GDM1 (cell line): Measurements from ENCODE around the gene UBR4.
"Not testable (repeated sequence)": the region's sequence is repeated elsewhere in the genome, so short reads cannot be mapped to it uniquely, and the experiment has no call there.

ENCODE experiments used
- DNase-seq: peaks from one replicate; lab custom pipeline; 2025; lab: John Stamatoyannopoulos, UW

Gene UBR4

DNA sequence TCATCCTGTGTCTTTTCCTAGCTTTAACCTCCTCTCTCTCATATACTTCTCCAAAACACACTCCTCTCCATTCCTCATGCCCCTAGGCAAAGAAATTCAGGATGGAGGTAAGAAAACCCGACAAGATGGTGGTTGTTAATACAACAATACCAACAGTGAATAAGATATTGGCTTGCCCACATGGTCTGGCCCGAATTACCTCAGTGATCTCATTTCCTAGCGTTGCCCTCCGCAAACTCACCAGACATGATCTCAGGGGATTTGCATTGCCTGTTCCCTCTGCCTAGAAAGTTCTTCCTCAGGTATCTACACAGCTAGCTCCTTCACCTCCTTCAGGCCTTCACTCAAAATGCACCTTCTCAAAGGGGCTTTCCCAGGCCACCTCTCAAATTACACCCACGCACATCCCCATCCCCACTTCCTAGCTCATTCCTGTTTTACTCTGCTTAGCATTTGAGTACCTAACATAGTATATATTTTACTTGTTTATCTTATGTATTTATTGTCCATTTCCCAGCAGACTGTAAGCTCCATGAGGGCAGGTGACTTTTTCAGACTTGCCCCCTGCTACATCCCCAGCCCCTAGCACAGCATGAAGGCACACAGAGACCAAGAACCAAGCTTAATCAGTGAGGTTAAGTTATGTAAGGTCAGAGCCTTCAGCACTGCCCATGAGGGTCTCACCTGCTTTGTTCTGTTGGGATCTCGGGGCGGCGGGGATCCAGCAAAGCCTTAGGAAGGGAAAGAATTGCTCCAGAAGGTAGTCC lies 10.2 kb upstream of the UBR4 start:
- no peak for DNase-seq

DNA sequence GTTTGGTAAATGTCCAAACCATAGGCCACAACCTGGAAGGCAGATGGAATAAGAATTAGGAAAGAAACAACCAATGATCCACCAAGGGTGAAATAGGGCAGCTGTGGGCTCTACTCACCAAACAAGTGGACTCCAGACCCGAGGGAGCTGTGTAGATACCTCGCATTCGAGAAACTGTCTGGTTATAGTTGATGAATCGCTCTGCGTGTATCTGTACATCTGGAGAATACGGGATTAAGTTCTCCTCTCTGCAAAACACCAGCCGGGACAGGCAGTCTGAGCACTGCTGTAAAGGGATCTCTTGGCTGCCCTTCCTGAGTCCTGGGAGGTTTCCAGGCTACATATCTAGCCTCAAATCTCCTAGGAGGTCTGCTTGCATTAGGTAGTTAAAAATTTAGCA lies 9.4 kb upstream of the UBR4 start:
- no peak for DNase-seq

DNA sequence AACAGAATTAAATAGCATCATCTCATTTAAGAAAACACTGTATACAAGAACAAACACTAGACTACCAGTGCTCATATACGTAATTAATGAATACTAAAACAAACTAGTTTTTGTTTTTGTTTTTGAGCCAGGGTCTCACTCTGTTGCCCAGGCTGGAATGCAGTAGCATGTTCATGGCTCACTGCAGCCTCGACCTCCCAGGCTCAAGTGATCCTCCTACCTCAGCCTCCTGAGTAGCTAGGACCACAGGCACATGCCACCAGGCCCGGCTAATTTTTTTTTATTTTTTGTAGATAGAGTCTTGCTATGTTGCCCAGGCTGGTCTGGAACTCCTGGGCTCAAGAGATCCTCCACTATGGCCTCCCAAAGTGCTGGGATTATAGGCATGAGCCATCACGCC lies 6.5 kb upstream of the UBR4 start:
- DNase-seq, result not testable (repeated sequence)

DNA sequence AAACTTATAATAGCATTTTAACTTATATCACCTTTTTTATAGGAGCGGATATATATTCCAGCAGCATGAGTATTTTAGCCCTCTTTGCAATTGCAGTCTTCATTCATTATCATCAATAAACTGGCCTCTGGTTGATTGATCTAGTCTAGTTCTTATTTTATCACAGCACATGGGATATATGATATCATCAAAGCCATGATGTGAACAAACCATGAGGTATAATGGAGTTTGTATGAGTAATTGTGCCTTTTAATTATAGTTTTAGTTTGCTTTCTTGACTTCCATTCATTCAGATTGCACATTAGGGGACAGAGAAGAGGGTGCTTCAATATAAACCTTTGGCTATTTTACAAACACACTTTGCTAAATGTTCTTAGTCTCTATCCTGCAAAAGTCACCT lies 3.5 kb upstream of the UBR4 start:
- DNase-seq, result no peak

GRCh38 chr1:19212167-19212566 lies 2.1 kb upstream of the UBR4 start:
- no peak for DNase-seq

- DNase-seq, result peak; percentile 24
Measured at GRCh38 chr1:19210772-19211549, 895 bp upstream of the UBR4 start.

GRCh38 chr1:19209439-19209989 lies 552 bp downstream of the UBR4 start:
- no peak for DNase-seq

- no peak for DNase-seq
Measured at GRCh38 chr1:19208710-19209438, 1.2 kb downstream of the UBR4 start.

DNA sequence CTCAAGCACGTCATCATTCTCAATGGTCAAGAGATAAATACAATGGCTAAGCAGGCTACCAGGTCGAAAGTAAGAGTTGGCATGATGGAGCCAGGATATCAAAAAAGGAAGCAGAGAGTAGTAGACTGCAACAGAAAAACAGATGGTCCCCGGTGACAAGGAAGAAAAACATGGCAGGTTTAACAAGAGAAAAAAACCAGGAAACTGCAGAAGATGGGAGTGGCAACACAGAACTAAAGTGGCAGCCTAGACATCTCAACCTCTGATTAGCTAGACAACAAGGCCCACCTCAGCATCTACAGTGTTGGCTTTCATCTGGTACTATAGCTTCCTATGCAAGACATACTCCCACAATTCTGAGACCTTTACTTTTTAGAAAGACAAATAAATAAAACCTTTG lies 3.1 kb downstream of the UBR4 start:
- peak; percentile 11 for DNase-seq

GRCh38 chr1:19205845-19206244 lies 4.2 kb downstream of the UBR4 start:
- DNase-seq, result no peak

GRCh38 chr1:19205403-19205802 lies 4.7 kb downstream of the UBR4 start:
- no peak for DNase-seq

- DNase-seq, result no peak
Measured at GRCh38 chr1:19204446-19205266, 5.4 kb downstream of the UBR4 start.

- DNase-seq, result no peak
Measured at GRCh38 chr1:19203440-19203839, 6.6 kb downstream of the UBR4 start.

DNA sequence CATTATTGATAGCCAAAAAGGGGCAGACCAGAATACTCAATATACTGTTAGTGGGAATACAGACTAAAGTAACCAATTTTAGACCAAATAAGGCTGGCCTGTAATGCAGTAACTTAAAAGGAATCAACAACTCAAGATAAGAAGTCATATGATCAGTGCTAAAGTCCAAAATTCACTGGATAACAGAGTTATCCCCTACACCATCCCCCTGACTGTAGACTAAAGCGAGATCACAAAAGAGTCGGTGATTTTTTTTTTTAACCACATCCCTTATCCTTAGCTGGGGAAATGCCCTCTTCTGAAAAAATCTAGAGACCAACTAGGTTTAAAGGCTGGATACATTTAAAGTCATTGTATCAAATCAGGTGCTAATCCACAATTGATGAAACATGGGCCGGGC lies 7.7 kb downstream of the UBR4 start:
- DNase-seq, result no peak

DNA sequence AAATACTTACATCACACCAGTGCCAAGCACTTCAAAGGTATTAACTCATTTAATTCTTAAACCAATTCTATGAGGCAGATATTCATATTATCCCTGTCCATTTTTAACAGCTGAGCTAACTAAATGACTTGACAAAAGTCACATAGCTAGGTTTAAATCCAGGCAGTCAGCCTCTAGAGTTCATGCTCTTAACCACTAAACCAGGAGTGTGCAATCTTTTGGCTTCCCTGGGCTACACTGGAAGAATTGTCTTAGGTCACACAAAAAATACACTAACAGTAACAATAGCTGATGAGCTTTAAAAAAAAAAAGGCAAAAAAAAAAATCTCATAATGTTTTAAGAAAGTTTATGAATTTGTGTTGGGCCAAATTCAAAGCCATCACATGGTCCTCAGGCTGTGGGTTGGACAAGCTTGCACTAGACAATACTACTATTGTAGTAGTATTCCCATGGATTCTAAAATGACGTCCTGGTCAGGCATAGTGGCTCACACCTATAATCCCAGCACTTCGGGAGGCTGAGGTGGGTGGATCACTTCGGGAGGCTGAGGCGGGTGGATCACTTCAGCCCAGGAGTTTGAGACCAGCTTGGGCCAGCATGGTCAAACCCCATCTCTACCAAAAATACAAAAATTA lies 10.0 kb downstream of the UBR4 start:
- DNase-seq, result no peak

GRCh38 chr1:19199329-19199968 lies 10.6 kb downstream of the UBR4 start:
- no peak for DNase-seq

DNA sequence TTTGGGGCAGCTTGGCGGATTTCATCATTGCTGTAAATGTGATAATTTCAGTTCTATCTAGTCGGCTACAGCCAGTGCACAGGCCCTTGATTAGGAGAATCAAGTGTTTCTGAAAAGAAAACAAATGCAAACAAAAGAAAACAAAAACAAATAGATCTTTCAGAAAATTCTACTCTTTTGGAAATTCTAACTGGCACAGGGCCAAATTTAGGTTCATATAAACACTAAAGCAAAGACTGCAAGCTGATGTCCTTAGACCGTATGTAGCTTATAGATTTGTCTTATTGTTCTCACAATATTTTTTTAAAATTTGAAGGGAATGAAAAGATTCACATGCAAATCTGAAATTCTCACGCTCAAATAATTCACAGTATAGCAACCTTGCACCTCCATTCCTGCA lies 11.2 kb downstream of the UBR4 start:
- no peak for DNase-seq

DNA sequence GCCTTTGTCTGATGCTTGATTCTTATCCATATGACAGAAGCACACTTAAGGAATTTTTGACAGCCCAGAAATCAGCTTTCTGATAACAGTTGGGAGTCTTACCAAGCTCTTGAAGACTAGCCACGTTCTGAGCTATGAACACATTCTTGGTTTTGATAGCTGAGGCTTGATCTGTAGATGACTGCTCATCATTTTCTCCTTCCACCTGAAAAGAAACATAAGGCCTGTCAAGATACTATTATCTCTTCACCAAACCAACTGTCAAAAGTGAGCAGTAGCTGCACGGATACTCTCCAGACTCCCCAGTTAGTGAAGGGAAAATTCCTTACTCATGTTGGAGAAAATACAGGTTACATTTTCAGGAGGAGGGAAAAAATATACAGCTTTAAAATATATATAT lies 12.2 kb downstream of the UBR4 start:
- DNase-seq, result no peak

DNA sequence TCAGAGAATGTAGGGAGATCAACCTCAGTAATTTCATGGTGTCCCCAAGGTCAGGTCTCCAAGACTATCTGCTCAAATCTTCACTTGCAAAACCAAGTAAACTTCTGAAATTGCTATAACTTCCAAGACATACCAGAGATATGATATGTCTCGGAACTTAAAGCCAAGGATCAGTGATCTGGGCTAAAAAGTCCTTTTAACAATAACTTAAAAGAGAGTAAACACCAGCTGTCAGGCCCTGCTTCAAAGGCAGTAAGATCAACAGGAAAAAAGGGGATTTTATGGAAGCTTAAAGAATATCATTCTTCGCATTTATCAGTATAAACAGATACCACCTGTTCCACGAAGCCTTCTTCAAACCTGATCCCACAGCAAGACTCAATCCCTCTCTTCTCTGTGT lies 13.7 kb downstream of the UBR4 start:
- DNase-seq, result no peak

DNA sequence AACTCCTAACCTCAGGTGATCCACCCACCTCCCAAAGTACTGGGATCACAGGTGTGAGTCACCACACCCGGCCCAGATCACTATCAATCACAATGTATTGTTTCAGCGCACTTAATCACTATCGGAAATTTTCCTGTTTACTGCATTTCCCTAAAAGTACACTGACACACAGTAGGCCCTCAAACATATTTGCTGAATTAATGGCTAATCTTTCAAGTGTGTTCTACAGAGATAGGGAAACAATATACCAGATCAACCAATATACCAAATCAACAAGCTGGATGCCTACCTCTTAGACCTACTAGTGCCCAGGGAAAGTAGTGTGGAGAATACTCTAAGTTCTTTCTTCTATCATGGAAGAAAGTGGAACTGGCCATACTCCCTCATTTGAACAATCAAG lies 17.1 kb downstream of the UBR4 start:
- no peak for DNase-seq

DNA sequence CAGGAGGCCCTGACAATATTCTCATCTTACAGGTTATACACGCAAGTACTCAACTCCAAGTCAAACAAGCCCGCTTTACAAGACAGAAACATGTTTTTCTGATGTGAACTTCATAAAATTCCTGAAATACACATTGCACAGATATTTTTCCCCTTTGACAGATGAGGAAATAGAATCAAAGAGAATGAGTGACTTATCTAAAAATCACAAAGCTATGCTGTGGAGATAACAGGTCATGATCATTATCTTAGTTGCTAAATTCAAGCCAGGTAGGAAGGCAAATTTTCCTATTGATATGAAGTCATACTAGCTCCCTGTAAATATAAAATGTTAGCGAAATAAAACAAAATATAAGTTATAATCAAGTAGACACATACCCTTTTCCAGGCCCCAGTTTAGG lies 18.3 kb downstream of the UBR4 start:
- no peak for DNase-seq
